Measurements from ENCODE around the gene PXMP4. TPM values are rescaled to one million over a fixed set of nuclear protein-coding genes. Genes with fewer than 3 reads are reported as not detected.

PXMP4 gene
- total RNA-seq, 1 donor from 2014 or later: 2.1 TPM

DNA sequence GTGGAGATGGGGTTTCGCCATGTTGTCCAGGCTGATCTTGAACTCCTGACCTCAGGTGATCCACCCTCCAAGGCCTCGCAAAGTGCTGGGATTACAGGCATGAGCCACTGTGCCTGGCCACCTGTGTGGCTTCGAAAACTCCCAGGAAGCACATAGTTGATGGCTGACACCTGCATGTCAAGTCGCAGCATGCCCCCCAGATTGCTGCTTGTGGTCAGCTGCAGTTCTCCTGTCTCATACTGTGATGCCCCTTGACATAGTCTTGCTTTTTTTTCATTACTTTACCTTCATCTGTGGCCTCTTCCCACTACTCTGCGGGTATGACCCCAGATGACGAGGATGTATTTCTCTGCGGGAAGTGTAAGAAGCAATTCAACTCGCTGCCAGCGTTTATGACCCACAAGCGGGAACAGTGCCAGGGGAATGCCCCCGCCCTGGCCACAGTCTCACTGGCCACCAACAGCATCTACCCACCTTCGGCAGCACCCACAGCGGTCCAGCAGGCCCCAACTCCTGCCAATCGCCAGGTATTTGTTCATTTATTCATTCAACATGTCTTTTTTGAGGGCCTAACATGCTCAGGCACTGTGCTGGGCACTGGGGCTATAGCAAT lies 24.8 kb upstream of the PXMP4 start:
- TF ChIP-seq, protein P1, sequence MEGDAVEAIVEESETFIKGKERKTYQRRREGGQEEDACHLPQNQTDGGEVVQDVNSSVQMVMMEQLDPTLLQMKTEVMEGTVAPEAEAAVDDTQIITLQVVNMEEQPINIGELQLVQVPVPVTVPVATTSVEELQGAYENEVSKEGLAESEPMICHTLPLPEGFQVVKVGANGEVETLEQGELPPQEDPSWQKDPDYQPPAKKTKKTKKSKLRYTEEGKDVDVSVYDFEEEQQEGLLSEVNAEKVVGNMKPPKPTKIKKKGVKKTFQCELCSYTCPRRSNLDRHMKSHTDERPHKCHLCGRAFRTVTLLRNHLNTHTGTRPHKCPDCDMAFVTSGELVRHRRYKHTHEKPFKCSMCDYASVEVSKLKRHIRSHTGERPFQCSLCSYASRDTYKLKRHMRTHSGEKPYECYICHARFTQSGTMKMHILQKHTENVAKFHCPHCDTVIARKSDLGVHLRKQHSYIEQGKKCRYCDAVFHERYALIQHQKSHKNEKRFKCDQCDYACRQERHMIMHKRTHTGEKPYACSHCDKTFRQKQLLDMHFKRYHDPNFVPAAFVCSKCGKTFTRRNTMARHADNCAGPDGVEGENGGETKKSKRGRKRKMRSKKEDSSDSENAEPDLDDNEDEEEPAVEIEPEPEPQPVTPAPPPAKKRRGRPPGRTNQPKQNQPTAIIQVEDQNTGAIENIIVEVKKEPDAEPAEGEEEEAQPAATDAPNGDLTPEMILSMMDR (conservative IDR thresholded peaks at IDR 0.05; ENCODE audit: low read depth, low read length): no peak
- no peak for DNase-seq (ENCODE audit: low read depth)
- no peak overlapping the region for H3K4me3 ChIP-seq (ENCODE audit: low read depth, low read length)

DNA sequence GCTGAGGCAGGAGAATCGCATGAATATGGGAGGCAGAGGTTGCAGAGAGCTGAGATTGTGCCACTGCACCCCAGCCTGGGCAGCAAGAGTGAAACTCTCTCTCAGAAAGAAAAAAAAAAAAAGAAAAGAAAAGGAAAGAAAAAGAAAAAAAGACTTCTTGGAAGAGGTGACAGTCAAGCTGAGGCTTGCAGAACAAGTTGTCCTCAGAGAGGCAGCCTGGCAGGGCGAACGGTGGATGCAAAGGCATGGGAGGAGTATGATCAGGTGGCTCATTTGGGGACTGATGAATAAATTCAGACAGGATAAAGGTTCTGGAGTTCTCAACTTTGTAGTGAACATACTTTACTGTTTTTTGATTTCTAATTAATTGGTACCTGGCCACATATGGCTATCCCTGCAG lies 24.1 kb upstream of the PXMP4 start:
- DNase-seq (ENCODE audit: low read depth): no peak
- H3K4me3 ChIP-seq (ENCODE audit: low read depth, low read length): no peak overlapping the region
- TF ChIP-seq, protein P1 (conservative IDR thresholded peaks at IDR 0.05; ENCODE audit: low read depth, low read length): no peak

DNA sequence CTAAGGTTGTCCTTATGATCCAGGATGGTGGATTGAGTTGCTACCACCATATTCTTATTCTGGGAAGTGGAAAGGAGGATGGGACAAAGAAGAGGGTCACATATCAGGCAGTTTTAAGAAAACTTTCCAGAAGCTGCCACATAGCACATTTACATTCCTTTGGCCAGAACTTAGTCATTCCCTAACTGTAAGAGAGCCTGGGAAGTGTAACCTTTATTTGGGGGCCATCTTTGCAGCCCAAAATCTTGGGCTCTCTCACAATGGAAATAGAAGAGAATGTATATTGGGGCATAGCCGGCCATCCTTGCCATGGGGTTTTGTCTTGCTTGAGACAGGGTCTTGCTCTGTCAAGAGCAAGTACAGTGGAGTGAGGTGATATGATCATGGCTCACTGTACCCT lies 20.1 kb upstream of the PXMP4 start:
- H3K4me3 ChIP-seq (ENCODE audit: low read depth, low read length): no peak overlapping the region
- no peak for DNase-seq (ENCODE audit: low read depth)
- TF ChIP-seq, protein P1 (conservative IDR thresholded peaks at IDR 0.05; ENCODE audit: low read depth, low read length): no peak

DNA sequence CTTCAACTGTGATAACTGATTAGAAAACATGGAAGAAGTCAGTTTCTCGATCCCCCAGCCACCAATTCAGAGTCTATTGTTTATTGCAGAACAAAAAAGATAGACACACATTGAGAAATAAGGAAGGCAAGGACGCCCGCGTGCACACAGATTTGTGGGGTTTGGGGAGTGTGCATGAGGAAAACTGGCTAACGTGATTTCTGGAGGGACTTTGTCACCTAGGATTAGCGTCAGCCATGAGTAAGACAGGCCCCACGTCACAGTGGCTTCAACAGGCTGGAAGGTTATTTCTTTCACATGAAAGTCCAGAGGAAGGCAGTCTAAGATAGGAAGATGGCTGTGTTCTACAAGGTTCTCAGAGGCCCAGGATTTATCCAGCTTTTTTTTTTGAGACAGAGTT lies 19.4 kb upstream of the PXMP4 start:
- no peak overlapping the region for H3K4me3 ChIP-seq (ENCODE audit: low read depth, low read length)
- no peak for DNase-seq (ENCODE audit: low read depth)
- TF ChIP-seq, protein P1 (conservative IDR thresholded peaks at IDR 0.05; ENCODE audit: low read depth, low read length): no peak

DNA sequence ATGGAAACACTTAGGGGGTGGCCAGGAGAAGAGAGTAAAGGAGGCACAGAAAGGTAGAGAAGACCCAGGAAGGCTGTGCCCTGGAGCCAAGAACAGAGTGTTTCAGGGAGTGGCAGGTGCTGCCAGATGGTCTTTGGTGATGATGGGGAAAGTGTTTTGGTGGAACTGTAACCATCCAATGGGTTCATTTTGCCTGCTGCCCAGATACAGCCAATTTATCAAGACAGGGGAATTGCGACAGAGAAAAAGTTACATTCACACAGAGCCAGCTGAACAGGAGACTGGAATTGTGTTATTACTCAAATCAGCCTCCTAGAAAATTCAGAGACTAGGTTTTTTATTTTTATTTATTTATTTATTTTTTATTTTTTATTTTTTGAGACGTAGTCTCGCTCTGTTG lies 16.9 kb upstream of the PXMP4 start:
- H3K4me3 ChIP-seq (ENCODE audit: low read depth, low read length): no peak overlapping the region
- DNase-seq (ENCODE audit: low read depth): no peak
- TF ChIP-seq, protein P1 (conservative IDR thresholded peaks at IDR 0.05; ENCODE audit: low read depth, low read length): no peak

DNA sequence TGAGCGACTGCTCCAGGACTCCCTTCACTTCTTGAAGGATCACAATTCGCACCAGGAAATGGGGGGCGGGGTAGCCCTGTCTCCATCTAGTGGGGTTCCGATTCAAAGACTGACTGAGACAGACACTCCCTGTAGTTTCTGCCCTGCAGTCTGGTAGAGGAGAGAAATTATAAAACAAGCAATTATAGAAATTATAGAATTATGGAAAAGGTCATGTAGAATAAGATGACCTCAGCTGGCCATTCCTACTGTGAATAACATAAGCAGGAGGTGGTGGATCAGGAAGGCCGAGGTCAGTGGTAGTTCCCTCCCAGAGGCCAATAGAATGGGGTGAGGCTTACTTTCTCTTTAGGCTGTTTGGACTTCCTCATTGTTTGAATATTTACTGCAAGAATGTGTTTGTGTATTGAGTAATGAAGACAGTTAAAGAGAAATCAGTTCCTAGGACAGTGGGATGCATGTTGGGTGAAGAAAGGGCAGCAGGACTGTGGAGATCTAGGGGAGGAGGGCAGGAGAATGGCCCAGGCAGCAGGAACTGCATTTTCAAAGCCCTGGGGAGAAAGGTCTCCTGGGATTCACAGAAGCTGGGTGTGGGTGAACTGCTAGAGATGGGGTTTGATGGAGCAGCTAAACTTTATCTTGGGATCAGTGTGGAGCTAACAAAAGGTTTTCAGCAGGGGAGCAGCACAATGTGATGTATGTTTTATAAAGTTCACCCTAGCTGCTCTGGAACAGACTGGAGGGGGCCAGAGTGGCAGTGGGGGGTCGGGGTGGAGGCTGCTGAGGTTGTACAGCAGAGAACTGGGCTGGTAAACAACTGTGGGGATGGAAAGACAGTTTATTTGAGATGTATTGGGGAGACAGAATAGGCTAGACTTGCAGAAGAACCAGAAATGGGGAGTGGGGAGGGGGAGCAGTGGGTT lies 13.8 kb upstream of the PXMP4 start:
- H3K4me3 ChIP-seq (ENCODE audit: low read depth, low read length): peak overlapping the region; percentile 5
- peak; percentile 68 for DNase-seq (ENCODE audit: low read depth)

More for the DNA sequence above, 13.8 kb upstream of the PXMP4 start:
- TF ChIP-seq, protein P1 (conservative IDR thresholded peaks at IDR 0.05; ENCODE audit: low read depth, low read length): no peak
